Stimulated activated CD8-positive, alpha-beta memory T cell treated with anti-CD3 and anti-CD28 coated beads, Interleukin-7, amount 100 ng/mL, for 24 hours (primary cell): ENCODE results near the gene DCLRE1A.

Source experiments
- DNase-seq: peaks from one replicate; pipeline ENCODE4 v3.0.0-alpha.2; 2020; ENCODE audit warnings: low read depth

DCLRE1A gene

GRCh38 chr10:113788604-113789083 is 65.2 kb downstream of the DCLRE1A start:
- no peak for DNase-seq
